Transverse colon (tissue), 4 donors: Measurements from ENCODE around the gene ESYT2.

Experiments
- CTCF ChIP-seq, 5 experiments: fragments of 200-600 bp in 3 of 5; fragments of 450-650 bp in 2 of 5; sonication (generic) in 3 of 5; IDR thresholded peaks; 1 replicate in 2 of 5; 2 replicates in 3 of 5; pipeline ENCODE4 v1.5.1; 2016 to 2017; ENCODE audit warnings: antibody characterized with exemption in 5 of 5, inconsistent platforms in 3 of 5, mild to moderate bottlenecking in 2 of 5, moderate library complexity in 1 of 5
- EP300 ChIP-seq: sonication (generic); formaldehyde crosslinking; IDR thresholded peaks from one replicate; pipeline ENCODE4 v1.6.1; 2017; ENCODE audit warnings: antibody characterized with exemption, low read depth
- POLR2A ChIP-seq: fragments of 450-650 bp; IDR thresholded peaks from one replicate; pipeline ENCODE4 v1.6.1; 2016; ENCODE audit warnings: antibody characterized with exemption, mild to moderate bottlenecking, moderate library complexity
- POLR2AphosphoS5 ChIP-seq, 3 donors: sonication (generic); formaldehyde crosslinking; IDR thresholded peaks; one replicate each; pipeline ENCODE4 v1.6.1; 2016; ENCODE audit warnings: antibody characterized with exemption in 3 of 3

GRCh38 chr7:158820656-158821055, 8.7 kb downstream of the ESYT2 start:
- no peak for TF ChIP-seq POLR2A
- no peak for TF ChIP-seq CTCF (IDR thresholded peaks at IDR 0.05)
- no peak for TF ChIP-seq POLR2AphosphoS5 (IDR thresholded peaks at IDR 0.05)
- TF ChIP-seq EP300, result no peak
